ENCODE results near the gene SUPV3L1. TPM values are rescaled to one million over a fixed set of nuclear protein-coding genes. Genes with fewer than 3 reads are reported as not detected.

Gene SUPV3L1
- polyA plus RNA-seq, 1 donor (not counting 4 experiments of a cell fraction or from before 2014, with no cell fraction given), result 34.1 TPM

DNA sequence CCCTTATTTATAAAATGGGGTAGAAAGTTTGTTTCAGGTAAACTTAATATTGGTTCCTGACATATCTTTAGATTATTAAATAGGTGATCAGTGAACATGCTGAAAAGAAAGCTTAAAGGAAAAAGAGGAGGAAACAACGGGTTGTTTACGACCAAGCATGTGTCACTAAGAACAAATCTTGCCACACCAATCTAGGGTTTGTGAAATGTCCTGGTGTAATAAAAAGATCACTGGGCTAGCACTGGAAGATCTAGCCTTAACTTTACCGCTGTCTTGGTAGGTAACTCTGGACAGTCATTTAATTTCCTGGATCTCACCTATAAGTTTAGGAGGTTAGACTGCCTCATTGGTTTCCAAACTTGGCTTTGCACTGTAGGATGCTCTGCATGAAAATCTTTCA is 37.1 kb upstream of the SUPV3L1 start:
- Histone ChIP-seq H2AFZ (ENCODE audit: control insufficient read depth, low read length) (no peak overlapping the region), H4K20me1 (ENCODE audit: control insufficient read depth, extremely low read depth, insufficient read depth, low read length) (peaks cover 6% of the 10 kb centered on the region), H3K27ac (ENCODE audit: control insufficient read depth, insufficient read depth, low read length) (no peak overlapping the region), H3K79me2 (ENCODE audit: control insufficient read depth, insufficient read depth, low read length) (peaks cover 69% of the 10 kb centered on the region), H3K4me1 (ENCODE audit: control insufficient read depth, extremely low read depth, insufficient read depth, low read length) (peaks cover 3% of the 10 kb centered on the region), H3K27me3 (ENCODE audit: control insufficient read depth, extremely low read depth, insufficient read depth, low read length) (no peaks in the 10 kb centered on the region), H3K36me3 (ENCODE audit: control insufficient read depth in 2 of 2, extremely low read depth in 1 of 2, insufficient read depth in 2 of 2, low read length in 2 of 2) (peaks cover 0 to 3% of the 10 kb centered on the region in 2 experiments), H3K9me1 (ENCODE audit: control insufficient read depth, extremely low read depth, insufficient read depth, low read length) (no peaks in the 10 kb centered on the region), H3K9me3 (ENCODE audit: control insufficient read depth, low read depth, low read length) (no peaks in the 10 kb centered on the region), H3K4me3 (ENCODE audit: control insufficient read depth in 2 of 3, extremely low read depth in 1 of 3, insufficient read depth in 2 of 3, low read depth in 1 of 3, low read length in 3 of 3) (no peak overlapping the region), H3K9ac (ENCODE audit: control insufficient read depth, extremely low read depth, insufficient read depth, low read length) (no peak overlapping the region), H3K4me2 (ENCODE audit: control insufficient read depth, extremely low read depth, insufficient read depth, low read depth, low read length) (no peak overlapping the region)
- no peak for FAIRE-seq
- DNase-seq (ENCODE audit: low read depth, low spot score), result no peak
- TF ChIP-seq EZH2 (IDR thresholded peaks at IDR 0.05; ENCODE audit: low read length) (no peak), CTCF (optimal IDR thresholded peaks at IDR 0.05 in 1 of 3, IDR thresholded peaks at IDR 0.05 in 1 of 3, conservative IDR thresholded peaks at IDR 0.05 in 1 of 3; ENCODE audit: extremely low read depth in 1 of 3, insufficient read depth in 2 of 3, low read length in 3 of 3) (no peak)
- dilution Hi-C loops (cut with MboI; ENCODE audit: extremely low pct_ligation_motif_present, low sequenced_read_pairs), result no loop called here

- Histone ChIP-seq H3K9me1 (ENCODE audit: control insufficient read depth, extremely low read depth, insufficient read depth, low read length) (no peaks in the 10 kb centered on the region), H3K4me1 (ENCODE audit: control insufficient read depth, extremely low read depth, insufficient read depth, low read length) (peaks cover 3% of the 10 kb centered on the region), H3K79me2 (ENCODE audit: control insufficient read depth, insufficient read depth, low read length) (peaks cover 63% of the 10 kb centered on the region), H3K9me3 (ENCODE audit: control insufficient read depth, low read depth, low read length) (no peaks in the 10 kb centered on the region), H3K9ac (ENCODE audit: control insufficient read depth, extremely low read depth, insufficient read depth, low read length) (no peak overlapping the region), H3K4me2 (ENCODE audit: control insufficient read depth, extremely low read depth, insufficient read depth, low read depth, low read length) (no peak overlapping the region), H3K27me3 (ENCODE audit: control insufficient read depth, extremely low read depth, insufficient read depth, low read length) (no peaks in the 10 kb centered on the region), H3K27ac (ENCODE audit: control insufficient read depth, insufficient read depth, low read length) (no peak overlapping the region), H3K36me3 (ENCODE audit: control insufficient read depth in 2 of 2, extremely low read depth in 1 of 2, insufficient read depth in 2 of 2, low read length in 2 of 2) (peaks cover 0 to 3% of the 10 kb centered on the region in 2 experiments), H2AFZ (ENCODE audit: control insufficient read depth, low read length) (no peak overlapping the region), H4K20me1 (ENCODE audit: control insufficient read depth, extremely low read depth, insufficient read depth, low read length) (peaks cover 4% of the 10 kb centered on the region), H3K4me3 (ENCODE audit: control insufficient read depth in 2 of 3, extremely low read depth in 1 of 3, insufficient read depth in 2 of 3, low read depth in 1 of 3, low read length in 3 of 3) (no peak overlapping the region)
- dilution Hi-C loops (cut with MboI; ENCODE audit: extremely low pct_ligation_motif_present, low sequenced_read_pairs), result no loop called here
- TF ChIP-seq EZH2 (IDR thresholded peaks at IDR 0.05; ENCODE audit: low read length) (no peak), CTCF (optimal IDR thresholded peaks at IDR 0.05 in 1 of 3, IDR thresholded peaks at IDR 0.05 in 1 of 3, conservative IDR thresholded peaks at IDR 0.05 in 1 of 3; ENCODE audit: extremely low read depth in 1 of 3, insufficient read depth in 2 of 3, low read length in 3 of 3) (no peak)
- FAIRE-seq (no peak), DNase-seq (ENCODE audit: low read depth, low spot score) (no peak)
These were observed 34.7 kb upstream of the SUPV3L1 start for GRCh38 chr10:69145329-69145728.

All from keratinocyte (primary cell).